Hepatocyte (in vitro differentiated cells): ENCODE measurements around the gene LCLAT1. TPM values are rescaled to one million over a fixed set of nuclear protein-coding genes. Genes with fewer than 3 reads are reported as not detected.

Experiments
- DNase-seq: peaks from one replicate; pipeline ENCODE4 v3.0.0-alpha.2; 2016; ENCODE audit warnings: low spot score
- H2AFZ ChIP-seq: fragments of 200-600 bp; sonication (generic); 2 replicates; pipeline ENCODE4 v1.6.0; 2016; ENCODE audit warnings: antibody characterized with exemption, mild to moderate bottlenecking
- H3K27ac ChIP-seq: fragments of 200-600 bp; sonication (generic); 2 replicates; pipeline ENCODE4 v1.5.1; 2016; ENCODE audit warnings: mild to moderate bottlenecking
- H3K27me3 ChIP-seq: fragments of 200-600 bp; sonication (generic); 2 replicates; pipeline ENCODE4 v1.6.1; 2016
- H3K36me3 ChIP-seq: fragments of 200-600 bp; sonication (generic); replicated peaks from 2 replicates; pipeline ENCODE4 v1.5.1; 2016; ENCODE audit warnings: low read depth; ENCODE audit not compliant: insufficient read depth
- H3K4me1 ChIP-seq: fragments of 200-600 bp; sonication (generic); 2 replicates; pipeline ENCODE4 v1.5.1; 2016; ENCODE audit warnings: mild to moderate bottlenecking, moderate library complexity; ENCODE audit not compliant: insufficient read depth
- H3K4me2 ChIP-seq: fragments of 200-600 bp; sonication (generic); 2 replicates; pipeline ENCODE4 v1.6.0; 2016
- H3K4me3 ChIP-seq: fragments of 200-600 bp; sonication (generic); 2 replicates; pipeline ENCODE4 v1.5.1; 2016; ENCODE audit warnings: mild to moderate bottlenecking
- H3K79me2 ChIP-seq: fragments of 200-600 bp; sonication (generic); 2 replicates; pipeline ENCODE4 v1.6.0; 2017; ENCODE audit warnings: mild to moderate bottlenecking
- H3K9me2 ChIP-seq: fragments of 200-600 bp; sonication (generic); replicated peaks from 2 replicates; pipeline ENCODE4 v1.6.0; 2017; ENCODE audit warnings: mild to moderate bottlenecking; ENCODE audit not compliant: insufficient read depth
- H3K9me3 ChIP-seq: fragments of 200-600 bp; sonication (generic); 2 replicates; pipeline ENCODE4 v1.5.1; 2016; ENCODE audit warnings: low read depth, mild to moderate bottlenecking
- H4K20me1 ChIP-seq: fragments of 200-600 bp; sonication (generic); 2 replicates; pipeline ENCODE4 v1.6.0; 2016; ENCODE audit warnings: mild to moderate bottlenecking; ENCODE audit not compliant: insufficient read depth, poor library complexity, severe bottlenecking
- CTCF ChIP-seq: fragments of 200-600 bp; sonication (generic); IDR thresholded peaks from 2 replicates; pipeline ENCODE4 v1.5.1; 2016; ENCODE audit warnings: antibody characterized with exemption, mild to moderate bottlenecking; ENCODE audit not compliant: poor library complexity
- EZH2 ChIP-seq: fragments of 200-600 bp; sonication (generic); IDR thresholded peaks from 2 replicates; pipeline ENCODE4 v1.6.1; 2016; ENCODE audit warnings: antibody characterized with exemption, mild to moderate bottlenecking, borderline replicate concordance
- EZH2phosphoT487 ChIP-seq: fragments of 200-600 bp; sonication (generic); IDR thresholded peaks from one replicate; pipeline ENCODE4 v1.6.1; 2018; ENCODE audit warnings: antibody characterized with exemption, mild to moderate bottlenecking, low read depth, moderate library complexity; ENCODE audit not compliant: unreplicated experiment, severe bottlenecking
- WGBS: methylation state at CpG from one replicate; pipeline ENCODE4 v1.1.6; 2016; ENCODE audit warnings: low lambda C conversion rate; ENCODE audit errors: missing lambda C conversion rate; 5-methylcytosine and 5-hydroxymethylcytosine counted together
- polyA plus RNA-seq: library from polyadenylated mRNA; unstranded; fragments of >200 nt; fragmentation: Nextera tagmentation; extraction: Ambion mirVana; gene quantifications from 2 replicates; pipeline ENCODE4 v1.2.1, GENCODE V29; 2016
- total RNA-seq: library from RNA; depleted of rRNA; stranded (reverse); fragments of >200 nt; gene quantifications from 2 replicates; pipeline ENCODE4 v1.2.3, GENCODE V29; 2014

The LCLAT1 gene
- total and polyA plus RNA-seq, 2 experiments from 2014 or later: 10.1 to 15.4 TPM

DNA sequence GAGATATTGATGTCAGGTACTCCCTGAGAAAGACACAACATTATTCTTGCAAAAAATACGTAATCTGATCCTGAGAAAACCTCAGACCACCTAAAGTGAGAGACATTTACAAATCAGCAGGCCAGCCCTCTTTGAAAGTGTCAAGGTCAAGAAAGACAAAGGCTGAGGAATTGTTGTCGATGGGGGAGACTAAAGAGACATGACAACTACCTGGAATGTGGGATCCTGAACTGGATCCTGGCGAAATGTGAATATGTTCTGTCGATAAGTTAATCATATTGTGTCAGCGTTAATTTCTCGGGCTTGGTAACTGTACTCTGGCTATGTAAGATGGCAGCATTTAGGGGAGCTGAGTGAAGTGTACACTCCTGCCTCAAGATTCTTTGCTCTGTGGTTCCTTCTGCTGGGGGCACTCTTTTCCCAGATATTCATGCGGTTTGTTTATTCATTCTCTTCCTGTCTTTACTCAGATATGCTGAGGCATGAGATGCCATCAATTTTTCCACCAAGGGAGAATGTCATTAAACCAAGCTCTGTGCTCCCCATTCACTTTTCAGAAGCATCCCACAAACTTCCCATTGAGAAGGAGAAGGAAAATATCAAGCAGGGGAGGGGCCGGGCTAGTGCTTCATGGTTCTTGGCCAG, 205.3 kb downstream of the LCLAT1 start:
- H3K4me2 ChIP-seq: no peak overlapping the region
- H2AFZ ChIP-seq: no peak overlapping the region
- no peak for DNase-seq
- no peak overlapping the region for H3K4me3 ChIP-seq
- no peaks in the 10 kb centered on the region for H3K9me2 ChIP-seq
- H3K27ac ChIP-seq: no peak overlapping the region
- WGBS: 63% methylated on average over 8 of the region's 8 CpGs
- H3K9me3 ChIP-seq: no peaks in the 10 kb centered on the region
- no peaks in the 10 kb centered on the region for H3K79me2 ChIP-seq
- H3K27me3 ChIP-seq: no peaks in the 10 kb centered on the region
- no peaks in the 10 kb centered on the region for H4K20me1 ChIP-seq
- no peak for TF ChIP-seq CTCF
- no peak for TF ChIP-seq EZH2phosphoT487
- TF ChIP-seq EZH2: no peak
- no peaks in the 10 kb centered on the region for H3K36me3 ChIP-seq
- H3K4me1 ChIP-seq: no peaks in the 10 kb centered on the region

- no peak for DNase-seq
- no peak overlapping the region for H3K4me3 ChIP-seq
- no peak overlapping the region for H3K27ac ChIP-seq
- H3K27me3 ChIP-seq: no peaks in the 10 kb centered on the region
- no peaks in the 10 kb centered on the region for H3K36me3 ChIP-seq
- TF ChIP-seq EZH2phosphoT487: no peak
- no peaks in the 10 kb centered on the region for H3K9me2 ChIP-seq
- H3K79me2 ChIP-seq: no peaks in the 10 kb centered on the region
- H2AFZ ChIP-seq: no peak overlapping the region
- no peaks in the 10 kb centered on the region for H3K9me3 ChIP-seq
- H3K4me1 ChIP-seq: no peaks in the 10 kb centered on the region
- H4K20me1 ChIP-seq: no peaks in the 10 kb centered on the region
- H3K4me2 ChIP-seq: no peak overlapping the region
- WGBS: 92% methylated on average over 2 of the region's 2 CpGs
Measured at GRCh38 chr2:30653847-30654246, 206.8 kb downstream of the LCLAT1 start.

DNA sequence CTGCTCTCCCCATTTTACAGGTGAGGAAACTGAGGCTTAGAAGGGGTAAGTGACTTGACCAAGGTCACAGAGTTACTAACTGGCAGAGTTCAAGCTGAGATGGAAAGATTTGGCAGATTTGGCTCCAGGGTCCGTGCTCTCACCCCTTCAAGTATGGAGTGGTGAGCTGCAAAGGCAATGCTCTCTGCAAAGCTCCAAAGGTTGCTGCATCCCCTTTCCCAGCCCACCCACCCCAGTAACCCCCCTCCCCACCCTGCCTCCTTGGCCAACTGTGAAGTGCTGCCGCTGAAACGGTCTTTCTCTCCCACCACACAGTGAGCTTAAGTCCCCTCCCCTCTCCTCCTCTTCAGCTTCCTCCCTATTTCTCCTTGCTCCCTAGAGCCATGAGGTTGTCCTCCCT, 207.4 kb downstream of the LCLAT1 start:
- H3K4me3 ChIP-seq: no peak overlapping the region
- H3K27me3 ChIP-seq: no peaks in the 10 kb centered on the region
- H3K36me3 ChIP-seq: no peaks in the 10 kb centered on the region
- DNase-seq: no peak
- no peaks in the 10 kb centered on the region for H3K9me2 ChIP-seq
- TF ChIP-seq EZH2phosphoT487 (no peak), EZH2 (no peak), CTCF (no peak)
- no peaks in the 10 kb centered on the region for H3K4me1 ChIP-seq
- no peak overlapping the region for H2AFZ ChIP-seq
- H4K20me1 ChIP-seq: no peaks in the 10 kb centered on the region
- H3K27ac ChIP-seq: no peak overlapping the region
- no peaks in the 10 kb centered on the region for H3K79me2 ChIP-seq
- WGBS: 92% methylated on average over 3 of the region's 3 CpGs
- H3K9me3 ChIP-seq: no peaks in the 10 kb centered on the region
- H3K4me2 ChIP-seq: no peak overlapping the region

GRCh38 chr2:30655211-30655610, 208.2 kb downstream of the LCLAT1 start:
- no peaks in the 10 kb centered on the region for H3K9me3 ChIP-seq
- no peak overlapping the region for H3K4me2 ChIP-seq
- no peaks in the 10 kb centered on the region for H3K79me2 ChIP-seq
- no peak overlapping the region for H2AFZ ChIP-seq
- no peak for DNase-seq
- no peak overlapping the region for H3K27ac ChIP-seq
- TF ChIP-seq CTCF (no peak), EZH2 (no peak), EZH2phosphoT487 (no peak)
- no peak overlapping the region for H3K4me3 ChIP-seq
- WGBS: 84% methylated on average over 6 of the region's 6 CpGs
- H4K20me1 ChIP-seq: no peaks in the 10 kb centered on the region
- H3K36me3 ChIP-seq: no peaks in the 10 kb centered on the region
- H3K4me1 ChIP-seq: no peaks in the 10 kb centered on the region
- H3K9me2 ChIP-seq: no peaks in the 10 kb centered on the region
- H3K27me3 ChIP-seq: no peaks in the 10 kb centered on the region
